ENCODE results near the gene DOK1. TPM values are rescaled to one million over a fixed set of nuclear protein-coding genes. Genes with fewer than 3 reads are reported as not detected.
"Not testable (repeated sequence)": the region's sequence is repeated elsewhere in the genome, so short reads cannot be mapped to it uniquely, and the experiment has no call there.

DOK1 gene
- total and polyA plus RNA-seq, 4 donors, result 17.7 to 37.3 (median 26.6) TPM

GRCh38 chr2:74560591-74560990, 6.1 kb downstream of the DOK1 start:
- no peak for DNase-seq
- Histone ChIP-seq H3K9ac (ENCODE audit: insufficient read depth in 1 of 2, low read length in 2 of 2) (no peak overlapping the region), H3K27me3 (ENCODE audit: control insufficient read depth in 3 of 3, insufficient read depth in 3 of 3, low read length in 2 of 3) (peaks cover 0 to 25% (median 13%) of the 10 kb centered on the region in 3 donors), H3K4me3 (no peak overlapping the region), H3K36me3 (ENCODE audit: control insufficient read depth in 4 of 4, insufficient read depth in 4 of 4, low read length in 4 of 4) (peaks cover 0 to 7% (median 0%) of the 10 kb centered on the region in 4 donors), H3K27ac (ENCODE audit: low read depth in 1 of 2, low read length in 1 of 2) (no peak overlapping the region), H3K4me1 (ENCODE audit: control insufficient read depth in 5 of 5, insufficient read depth in 5 of 5, low read length in 5 of 5) (peaks cover 0 to 3% (median 0%) of the 10 kb centered on the region in 5 donors), H3K9me3 (ENCODE audit: control insufficient read depth in 4 of 4, insufficient read depth in 3 of 4, low read length in 3 of 4) (no peaks in the 10 kb centered on the region)
- WGBS, 2 donors, result 65 to 66% methylated on average over 6 of the region's 6 CpGs
- ATAC-seq (ENCODE audit: insufficient read depth, low FRiP score), result no peak
- TF ChIP-seq CTCF (IDR thresholded peaks at IDR 0.05; ENCODE audit: control extremely low read depth, extremely low read depth), result no peak

GRCh38 chr2:74561022-74561421, 6.5 kb downstream of the DOK1 start:
- DNase-seq; H3K9me3 ChIP-seq (ENCODE audit: control insufficient read depth in 4 of 4, insufficient read depth in 3 of 4, low read length in 3 of 4); ATAC-seq (ENCODE audit: insufficient read depth, low FRiP score); H3K36me3 ChIP-seq (ENCODE audit: control insufficient read depth in 4 of 4, insufficient read depth in 4 of 4, low read length in 4 of 4); H3K27ac ChIP-seq (ENCODE audit: low read depth in 1 of 2, low read length in 1 of 2); H3K9ac ChIP-seq (ENCODE audit: insufficient read depth in 1 of 2, low read length in 2 of 2); H3K4me1 ChIP-seq (ENCODE audit: control insufficient read depth in 5 of 5, insufficient read depth in 5 of 5, low read length in 5 of 5); H3K4me3 ChIP-seq: not testable (repeated sequence)
- H3K27me3 ChIP-seq (ENCODE audit: control insufficient read depth in 3 of 3, insufficient read depth in 3 of 3, low read length in 2 of 3), result peaks cover 0 to 25% (median 13%) of the 10 kb centered on the region in 3 donors
- WGBS, 2 donors, result 98 to 100% methylated on average over 1 of the region's 1 CpG

GRCh38 chr2:74562126-74562775, 7.7 kb downstream of the DOK1 start:
- no peaks in the 10 kb centered on the region for H3K9me3 ChIP-seq (ENCODE audit: control insufficient read depth in 4 of 4, insufficient read depth in 3 of 4, low read length in 3 of 4)
- DNase-seq, result no peak
- no peak overlapping the region for H3K4me3 ChIP-seq
- H3K27ac ChIP-seq (ENCODE audit: low read depth in 1 of 2, low read length in 1 of 2), result no peak overlapping the region
- peaks cover 0 to 25% (median 13%) of the 10 kb centered on the region in 3 donors for H3K27me3 ChIP-seq (ENCODE audit: control insufficient read depth in 3 of 3, insufficient read depth in 3 of 3, low read length in 2 of 3)
- no peak overlapping the region for H3K9ac ChIP-seq (ENCODE audit: insufficient read depth in 1 of 2, low read length in 2 of 2)
- TF ChIP-seq CTCF (IDR thresholded peaks at IDR 0.05; ENCODE audit: control extremely low read depth, extremely low read depth), result no peak
- H3K36me3 ChIP-seq (ENCODE audit: control insufficient read depth in 4 of 4, insufficient read depth in 4 of 4, low read length in 4 of 4), result no peaks in the 10 kb centered on the region
- 79 to 85% methylated on average over 7 of the region's 7 CpGs for WGBS, 2 donors
- H3K4me1 ChIP-seq (ENCODE audit: control insufficient read depth in 5 of 5, insufficient read depth in 5 of 5, low read length in 5 of 5), result no peaks in the 10 kb centered on the region
- no peak for ATAC-seq (ENCODE audit: insufficient read depth, low FRiP score)

- ATAC-seq (ENCODE audit: insufficient read depth, low FRiP score), result no peak
- H3K27ac ChIP-seq (ENCODE audit: low read depth in 1 of 2, low read length in 1 of 2), result no peak overlapping the region
- no peaks in the 10 kb centered on the region for H3K4me1 ChIP-seq (ENCODE audit: control insufficient read depth in 5 of 5, insufficient read depth in 5 of 5, low read length in 5 of 5)
- H3K27me3 ChIP-seq (ENCODE audit: control insufficient read depth in 3 of 3, insufficient read depth in 3 of 3, low read length in 2 of 3), result peaks cover 0 to 39% (median 13%) of the 10 kb centered on the region in 3 donors
- H3K4me3 ChIP-seq, result no peak overlapping the region
- H3K9ac ChIP-seq (ENCODE audit: insufficient read depth in 1 of 2, low read length in 2 of 2), result no peak overlapping the region
- H3K9me3 ChIP-seq (ENCODE audit: control insufficient read depth in 4 of 4, insufficient read depth in 3 of 4, low read length in 3 of 4), result no peaks in the 10 kb centered on the region
- TF ChIP-seq CTCF (IDR thresholded peaks at IDR 0.05; ENCODE audit: control extremely low read depth, extremely low read depth), result no peak
- DNase-seq, result no peak
- H3K36me3 ChIP-seq (ENCODE audit: control insufficient read depth in 4 of 4, insufficient read depth in 4 of 4, low read length in 4 of 4), result no peaks in the 10 kb centered on the region
- WGBS, 2 donors, result 77 to 88% methylated on average over 5 of the region's 5 CpGs
Observed at GRCh38 chr2:74564222-74564621, 9.7 kb downstream of the DOK1 start.

All from lung (tissue), 12 donors.